ENCODE measurements around the gene ATM.

DNA sequence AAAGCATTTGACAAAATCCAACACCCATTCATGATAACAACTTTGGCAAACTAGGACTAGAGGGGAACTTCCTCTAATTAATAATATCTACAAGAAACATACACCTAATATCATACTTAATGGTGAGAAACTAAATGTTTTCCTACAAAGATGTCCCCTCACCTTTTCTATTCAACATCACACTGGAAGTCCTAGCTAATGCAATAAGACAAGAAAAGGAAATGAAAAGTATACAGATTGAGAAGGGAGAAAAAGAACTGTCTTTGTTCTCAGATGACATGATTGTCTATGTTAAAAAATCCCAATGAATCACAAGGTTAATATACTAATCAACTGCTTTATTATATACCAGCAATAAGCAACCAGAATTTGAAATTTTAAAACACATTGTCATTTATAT, 192.1 kb downstream of the ATM start:
- TF ChIP-seq, protein P1, sequence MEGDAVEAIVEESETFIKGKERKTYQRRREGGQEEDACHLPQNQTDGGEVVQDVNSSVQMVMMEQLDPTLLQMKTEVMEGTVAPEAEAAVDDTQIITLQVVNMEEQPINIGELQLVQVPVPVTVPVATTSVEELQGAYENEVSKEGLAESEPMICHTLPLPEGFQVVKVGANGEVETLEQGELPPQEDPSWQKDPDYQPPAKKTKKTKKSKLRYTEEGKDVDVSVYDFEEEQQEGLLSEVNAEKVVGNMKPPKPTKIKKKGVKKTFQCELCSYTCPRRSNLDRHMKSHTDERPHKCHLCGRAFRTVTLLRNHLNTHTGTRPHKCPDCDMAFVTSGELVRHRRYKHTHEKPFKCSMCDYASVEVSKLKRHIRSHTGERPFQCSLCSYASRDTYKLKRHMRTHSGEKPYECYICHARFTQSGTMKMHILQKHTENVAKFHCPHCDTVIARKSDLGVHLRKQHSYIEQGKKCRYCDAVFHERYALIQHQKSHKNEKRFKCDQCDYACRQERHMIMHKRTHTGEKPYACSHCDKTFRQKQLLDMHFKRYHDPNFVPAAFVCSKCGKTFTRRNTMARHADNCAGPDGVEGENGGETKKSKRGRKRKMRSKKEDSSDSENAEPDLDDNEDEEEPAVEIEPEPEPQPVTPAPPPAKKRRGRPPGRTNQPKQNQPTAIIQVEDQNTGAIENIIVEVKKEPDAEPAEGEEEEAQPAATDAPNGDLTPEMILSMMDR (IDR thresholded peaks at IDR 0.05; ENCODE audit: extremely low read depth in 1 of 2, insufficient read depth in 1 of 2, low read depth in 1 of 2, low read length in 2 of 2) = no peak
- TF ChIP-seq, protein P2, sequence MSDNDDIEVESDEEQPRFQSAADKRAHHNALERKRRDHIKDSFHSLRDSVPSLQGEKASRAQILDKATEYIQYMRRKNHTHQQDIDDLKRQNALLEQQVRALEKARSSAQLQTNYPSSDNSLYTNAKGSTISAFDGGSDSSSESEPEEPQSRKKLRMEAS (IDR thresholded peaks at IDR 0.05; ENCODE audit: insufficient read depth, insufficient read length) = no peak
- TF ChIP-seq EZH2 (IDR thresholded peaks at IDR 0.05; ENCODE audit: borderline replicate concordance, low read depth, low read length, severe bottlenecking) (no peak), FOS (IDR thresholded peaks at IDR 0.05; ENCODE audit: borderline replicate concordance, insufficient read depth, low read length) (no peak), POLR2A (IDR thresholded peaks at IDR 0.05; ENCODE audit: low read depth, low read length) (no peak), POLR2AphosphoS5 (IDR thresholded peaks at IDR 0.05; ENCODE audit: insufficient read depth, low read depth, low read length) (no peak), JUN (IDR thresholded peaks at IDR 0.05; ENCODE audit: borderline replicate concordance, insufficient read depth, insufficient read length, low read depth) (no peak), MYC (IDR thresholded peaks at IDR 0.05; ENCODE audit: low read depth, low read length) (no peak), GATA2 (IDR thresholded peaks at IDR 0.05; ENCODE audit: insufficient read depth, insufficient read length, low read depth, low read length) (no peak)
